GM12892 (cell line): ENCODE measurements around the gene COG7.

ENCODE experiments used
- POLR2A ChIP-seq: IDR thresholded peaks from 2 replicates; pipeline ENCODE4 v1.6.1; 2011; ENCODE audit warnings: low read depth, low read length, control low read depth
- POLR2AphosphoS5 ChIP-seq: IDR thresholded peaks from 2 replicates; pipeline ENCODE4 v1.6.1; 2011; ENCODE audit warnings: low read depth, low read length, control low read depth
- TAF1 ChIP-seq: IDR thresholded peaks from 2 replicates; pipeline ENCODE4 v1.6.1; 2011; ENCODE audit warnings: low read depth, mild to moderate bottlenecking, control low read depth, low read length, borderline replicate concordance

DNA sequence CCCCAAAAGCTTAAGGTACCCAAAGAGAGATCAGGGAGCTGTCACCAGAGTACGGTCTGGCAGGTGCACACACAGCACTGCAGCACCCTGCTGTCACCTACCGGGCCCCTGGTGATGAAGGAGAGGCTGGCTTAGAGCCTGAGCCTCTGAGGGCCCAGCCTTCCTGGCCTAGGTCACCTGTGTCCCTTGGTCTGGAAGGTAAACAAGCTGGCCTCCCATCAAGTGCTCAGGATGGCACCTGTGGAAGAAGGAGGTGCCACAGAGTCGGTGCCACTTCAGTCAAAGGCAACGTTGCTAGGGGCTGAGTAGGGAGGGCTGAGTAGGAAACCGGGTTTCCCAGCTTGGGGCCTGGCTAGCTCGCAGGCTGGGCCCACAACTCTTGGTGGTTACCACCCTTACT lies 70.7 kb downstream of the COG7 start:
- TF ChIP-seq POLR2AphosphoS5: no peak
- no peak for TF ChIP-seq TAF1
- TF ChIP-seq POLR2A: no peak
